NB4 (cell line): Measurements from ENCODE around the gene PIAS1.

Experiments used
- CTCF ChIP-seq: IDR thresholded peaks from one replicate; pipeline ENCODE4 v1.5.1; 2012; ENCODE audit warnings: low read depth, low read length
- POLR2A ChIP-seq: IDR thresholded peaks from 2 replicates; pipeline ENCODE4 v1.6.1; 2011; ENCODE audit warnings: mild to moderate bottlenecking; ENCODE audit not compliant: insufficient read length; ENCODE audit errors: extremely low read depth

GRCh38 chr15:68211656-68212320 lies 157.7 kb downstream of the PIAS1 start:
- TF ChIP-seq POLR2A = no peak
- TF ChIP-seq CTCF = no peak
